IMR-90 (cell line): ENCODE results near the gene CIART.

ENCODE experiments used
- BHLHE40 ChIP-seq: fragments of 150-350 bp; IDR thresholded peaks from 2 replicates; pipeline ENCODE4 v1.6.1; 2016; ENCODE audit warnings: mild to moderate bottlenecking, low read depth, low read length
- CEBPB ChIP-seq: IDR thresholded peaks from 2 replicates; pipeline ENCODE4 v1.6.1; 2012; ENCODE audit warnings: low read depth, low read length, improper control_type of control experiment
- FOS ChIP-seq: fragments of 150-350 bp; IDR thresholded peaks from 2 replicates; pipeline ENCODE4 v1.6.1; 2016; ENCODE audit warnings: low read depth, low read length
- MAZ ChIP-seq: IDR thresholded peaks from 2 replicates; pipeline ENCODE4 v1.6.1; 2012; ENCODE audit warnings: low read depth, mild to moderate bottlenecking, low read length, improper control_type of control experiment, moderate library complexity, borderline replicate concordance
- MXI1 ChIP-seq: IDR thresholded peaks from 2 replicates; pipeline ENCODE4 v1.6.1; 2012; ENCODE audit warnings: low read depth, mild to moderate bottlenecking, low read length, moderate library complexity, borderline replicate concordance
- NFE2L2 ChIP-seq: fragments of 150-350 bp; IDR thresholded peaks from 2 replicates; pipeline ENCODE4 v1.6.1; 2016; ENCODE audit warnings: low read depth, mild to moderate bottlenecking, low read length
- POLR2A ChIP-seq: IDR thresholded peaks from 2 replicates; pipeline ENCODE4 v1.6.1; 2012; ENCODE audit warnings: mild to moderate bottlenecking, low read depth, low read length
- RAD21 ChIP-seq: IDR thresholded peaks from 2 replicates; pipeline ENCODE4 v1.6.1; 2012; ENCODE audit warnings: low read length, improper control_type of control experiment
- RCOR1 ChIP-seq: IDR thresholded peaks from 2 replicates; pipeline ENCODE4 v1.6.1; 2012; ENCODE audit warnings: mild to moderate bottlenecking, low read length, improper control_type of control experiment; ENCODE audit not compliant: insufficient replicate concordance
- RFX5 ChIP-seq: IDR thresholded peaks from 2 replicates; pipeline ENCODE4 v1.8.0; 2012; ENCODE audit warnings: low read depth, mild to moderate bottlenecking, low read length, moderate library complexity
- SMC3 ChIP-seq: fragments of 150-350 bp; IDR thresholded peaks from 2 replicates; pipeline ENCODE4 v1.6.1; 2016; ENCODE audit warnings: low read depth, mild to moderate bottlenecking, antibody characterized with exemption, low read length, moderate library complexity
- USF2 ChIP-seq: fragments of 150-350 bp; IDR thresholded peaks from 2 replicates; pipeline ENCODE4 v1.6.1; 2017; ENCODE audit warnings: mild to moderate bottlenecking, antibody characterized with exemption, low read length, low read depth
- TF ChIP-seq, protein P1 (sequence below): conservative IDR thresholded peaks from 2 replicates; pipeline ENCODE4 v1.5.1; 2012; ENCODE audit warnings: mild to moderate bottlenecking, low read depth, low read length, improper control_type of control experiment
- TF ChIP-seq, protein P2 (sequence below): fragments of 150-350 bp; IDR thresholded peaks from 2 replicates; pipeline ENCODE4 v1.6.1; 2016; ENCODE audit warnings: low read depth, mild to moderate bottlenecking, low read length, moderate library complexity, borderline replicate concordance

DNA sequence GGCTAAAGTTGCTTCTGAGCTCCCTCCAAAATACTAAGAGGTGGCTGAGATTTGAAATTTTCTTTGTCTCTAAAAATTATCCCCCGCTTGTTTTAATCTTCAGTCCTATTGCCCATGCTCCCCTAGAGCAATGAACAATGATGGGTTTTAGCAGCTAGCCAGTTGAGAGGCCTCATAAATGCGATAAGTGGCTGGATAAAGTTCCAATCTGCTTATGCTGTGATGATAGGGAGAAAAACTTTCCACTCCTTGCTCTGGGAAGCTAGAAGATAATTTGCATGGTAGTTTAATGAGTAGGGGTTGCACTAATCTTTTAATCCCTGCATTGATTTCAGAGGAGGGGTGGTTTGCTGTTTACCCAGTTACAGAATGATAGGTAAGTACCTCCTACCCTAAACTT, 29.4 kb downstream of the CIART start:
- TF ChIP-seq RAD21 (no peak), POLR2A (no peak), MAZ (no peak), CEBPB (no peak), MXI1 (no peak), USF2 (no peak), BHLHE40 (no peak), RCOR1 (no peak), FOS (no peak), RFX5 (no peak), SMC3 (no peak), NFE2L2 (no peak)
- TF ChIP-seq, protein P1, sequence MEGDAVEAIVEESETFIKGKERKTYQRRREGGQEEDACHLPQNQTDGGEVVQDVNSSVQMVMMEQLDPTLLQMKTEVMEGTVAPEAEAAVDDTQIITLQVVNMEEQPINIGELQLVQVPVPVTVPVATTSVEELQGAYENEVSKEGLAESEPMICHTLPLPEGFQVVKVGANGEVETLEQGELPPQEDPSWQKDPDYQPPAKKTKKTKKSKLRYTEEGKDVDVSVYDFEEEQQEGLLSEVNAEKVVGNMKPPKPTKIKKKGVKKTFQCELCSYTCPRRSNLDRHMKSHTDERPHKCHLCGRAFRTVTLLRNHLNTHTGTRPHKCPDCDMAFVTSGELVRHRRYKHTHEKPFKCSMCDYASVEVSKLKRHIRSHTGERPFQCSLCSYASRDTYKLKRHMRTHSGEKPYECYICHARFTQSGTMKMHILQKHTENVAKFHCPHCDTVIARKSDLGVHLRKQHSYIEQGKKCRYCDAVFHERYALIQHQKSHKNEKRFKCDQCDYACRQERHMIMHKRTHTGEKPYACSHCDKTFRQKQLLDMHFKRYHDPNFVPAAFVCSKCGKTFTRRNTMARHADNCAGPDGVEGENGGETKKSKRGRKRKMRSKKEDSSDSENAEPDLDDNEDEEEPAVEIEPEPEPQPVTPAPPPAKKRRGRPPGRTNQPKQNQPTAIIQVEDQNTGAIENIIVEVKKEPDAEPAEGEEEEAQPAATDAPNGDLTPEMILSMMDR, result no peak
- TF ChIP-seq, protein P2, sequence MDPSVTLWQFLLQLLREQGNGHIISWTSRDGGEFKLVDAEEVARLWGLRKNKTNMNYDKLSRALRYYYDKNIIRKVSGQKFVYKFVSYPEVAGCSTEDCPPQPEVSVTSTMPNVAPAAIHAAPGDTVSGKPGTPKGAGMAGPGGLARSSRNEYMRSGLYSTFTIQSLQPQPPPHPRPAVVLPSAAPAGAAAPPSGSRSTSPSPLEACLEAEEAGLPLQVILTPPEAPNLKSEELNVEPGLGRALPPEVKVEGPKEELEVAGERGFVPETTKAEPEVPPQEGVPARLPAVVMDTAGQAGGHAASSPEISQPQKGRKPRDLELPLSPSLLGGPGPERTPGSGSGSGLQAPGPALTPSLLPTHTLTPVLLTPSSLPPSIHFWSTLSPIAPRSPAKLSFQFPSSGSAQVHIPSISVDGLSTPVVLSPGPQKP, result no peak
